Skeletal muscle cell (primary cell): ENCODE measurements around the gene VKORC1.

Experiments used
- DNase-seq: peaks from one replicate; pipeline ENCODE4 v3.0.0-alpha.2; 2010; ENCODE audit warnings: low read depth
- H3K4me3 ChIP-seq: 2 replicates; pipeline ENCODE4 v1.5.1; 2011; ENCODE audit warnings: low read depth, mild to moderate bottlenecking, control low read depth, low read length, moderate library complexity

VKORC1 gene

GRCh38 chr16:31085411-31085810 lies 9.2 kb downstream of the VKORC1 start:
- no peak overlapping the region for H3K4me3 ChIP-seq
- no peak for DNase-seq

GRCh38 chr16:31084584-31085302 lies 9.9 kb downstream of the VKORC1 start:
- no peak for DNase-seq
- no peak overlapping the region for H3K4me3 ChIP-seq

- no peak for DNase-seq
Measured at GRCh38 chr16:31083981-31084380, 10.6 kb downstream of the VKORC1 start.

GRCh38 chr16:31083556-31083955 lies 11.0 kb downstream of the VKORC1 start:
- no peak overlapping the region for H3K4me3 ChIP-seq
- no peak for DNase-seq

More at GRCh38 chr16:31083981-31084380, 10.6 kb downstream of the VKORC1 start:
- no peak overlapping the region for H3K4me3 ChIP-seq

- no peak overlapping the region for H3K4me3 ChIP-seq
- DNase-seq = no peak
Measured at GRCh38 chr16:31083081-31083480, 11.5 kb downstream of the VKORC1 start.

- no peak overlapping the region for H3K4me3 ChIP-seq
- no peak for DNase-seq
Measured at GRCh38 chr16:31082368-31083045, 12.1 kb downstream of the VKORC1 start.

- DNase-seq = no peak
Measured at GRCh38 chr16:31081428-31082351, 12.9 kb downstream of the VKORC1 start.

GRCh38 chr16:31080756-31081419 lies 13.7 kb downstream of the VKORC1 start:
- no peak overlapping the region for H3K4me3 ChIP-seq

More at GRCh38 chr16:31081428-31082351, 12.9 kb downstream of the VKORC1 start:
- no peak overlapping the region for H3K4me3 ChIP-seq

GRCh38 chr16:31080035-31080629 lies 14.5 kb downstream of the VKORC1 start:
- DNase-seq = no peak
- no peak overlapping the region for H3K4me3 ChIP-seq

More at GRCh38 chr16:31080756-31081419, 13.7 kb downstream of the VKORC1 start:
- DNase-seq = no peak

- H3K4me3 ChIP-seq = no peak overlapping the region
- DNase-seq = no peak
Measured at GRCh38 chr16:31079342-31079944, 15.2 kb downstream of the VKORC1 start.

GRCh38 chr16:31078597-31079341 lies 15.8 kb downstream of the VKORC1 start:
- no peak overlapping the region for H3K4me3 ChIP-seq
- no peak for DNase-seq

GRCh38 chr16:31077592-31078396 lies 16.8 kb downstream of the VKORC1 start:
- no peak for DNase-seq
- no peak overlapping the region for H3K4me3 ChIP-seq

- DNase-seq = no peak
- H3K4me3 ChIP-seq = no peak overlapping the region
Measured at GRCh38 chr16:31077024-31077423, 17.6 kb downstream of the VKORC1 start.

GRCh38 chr16:31076319-31076718 lies 18.3 kb downstream of the VKORC1 start:
- no peak overlapping the region for H3K4me3 ChIP-seq
- DNase-seq = no peak

GRCh38 chr16:31074814-31075183 lies 19.8 kb downstream of the VKORC1 start:
- DNase-seq = no peak
- H3K4me3 ChIP-seq = peak overlapping the region; percentile 96

GRCh38 chr16:31073970-31074813 lies 20.4 kb downstream of the VKORC1 start, which contains the start of the genes ZNF646 and ZNF668:
ZNF646 (plus strand) TSS chr16:31074422; CDS start chr16:31076325, 1,903 bp downstream.
ZNF668 (minus strand) TSS chr16:31074240; CDS start chr16:31064459, 9,781 bp downstream.
- peak; percentile 97 for DNase-seq

More at GRCh38 chr16:31073970-31074813, 20.4 kb downstream of the VKORC1 start, which contains the start of the genes ZNF646 and ZNF668:
- peak within 1 kb of the TSS; percentile 96 for H3K4me3 ChIP-seq
